Neural cell (in vitro differentiated cells): Measurements from ENCODE around the gene RAB17. TPM values are rescaled to one million over a fixed set of nuclear protein-coding genes. Genes with fewer than 3 reads are reported as not detected.

Source experiments
- H2AFZ ChIP-seq: fragments of 200-600, 300-800 bp; sonication (generic), shearing (Covaris generic); 2 replicates; pipeline ENCODE4 v1.6.0; 2014; ENCODE audit warnings: low read depth, mild to moderate bottlenecking, antibody characterized with exemption, low read length, moderate library complexity
- H3F3A ChIP-seq: fragments of 200-600 bp; shearing (Covaris generic); 2 replicates; pipeline ENCODE4 v1.6.1; 2016; ENCODE audit warnings: mild to moderate bottlenecking, moderate library complexity, mixed read lengths, antibody characterized with exemption, low read length; ENCODE audit not compliant: insufficient read depth, poor library complexity, severe bottlenecking
- H3K27ac ChIP-seq: fragments of 200-600, 300-800 bp; sonication (generic), shearing (Covaris generic); 2 replicates; pipeline ENCODE4 v1.5.1; 2014; ENCODE audit warnings: mild to moderate bottlenecking, low read length, moderate library complexity
- H3K27me3 ChIP-seq: fragments of 300-800, 200-600 bp; sonication (generic), shearing (Covaris generic); 2 replicates; pipeline ENCODE4 v1.6.0; 2014; ENCODE audit warnings: mild to moderate bottlenecking, low read depth, low read length, moderate library complexity; ENCODE audit not compliant: insufficient read depth
- H3K36me3 ChIP-seq: fragments of 300-800, 200-600 bp; sonication (generic), shearing (Covaris generic); 2 replicates; pipeline ENCODE4 v1.5.1; 2014; ENCODE audit warnings: mild to moderate bottlenecking, antibody characterized with exemption, low read length, moderate library complexity; ENCODE audit not compliant: insufficient read depth
- H3K4me2 ChIP-seq: fragments of 300-800, 200-600 bp; sonication (generic), shearing (Covaris generic); 2 replicates; pipeline ENCODE4 v1.6.0; 2014; ENCODE audit warnings: mild to moderate bottlenecking, low read length
- H3K4me3 ChIP-seq: fragments of 300-800, 200-600 bp; sonication (generic), shearing (Covaris generic); 2 replicates; pipeline ENCODE4 v1.5.1; 2014; ENCODE audit warnings: mild to moderate bottlenecking, low read length, moderate library complexity
- H3K79me2 ChIP-seq: fragments of 200-600 bp; shearing (Covaris generic); replicated peaks from 2 replicates; pipeline ENCODE4 v1.6.0; 2014; ENCODE audit warnings: mild to moderate bottlenecking, low read length, moderate library complexity; ENCODE audit not compliant: insufficient read depth
- H3K9ac ChIP-seq: fragments of 300-800, 200-600 bp; sonication (generic), shearing (Covaris generic); 2 replicates; pipeline ENCODE4 v1.6.1; 2016; ENCODE audit warnings: mild to moderate bottlenecking, low read length, mixed read lengths
- H3K9me2 ChIP-seq: fragments of 200-600 bp; shearing (Covaris generic); 2 replicates; pipeline ENCODE4 v1.6.1; 2016; ENCODE audit warnings: mild to moderate bottlenecking, low read length, mixed read lengths; ENCODE audit not compliant: insufficient read depth
- H3K9me3 ChIP-seq: fragments of 200-600, 300-800 bp; sonication (generic), shearing (Covaris generic); 2 replicates; pipeline ENCODE4 v1.6.1; 2016; ENCODE audit warnings: mild to moderate bottlenecking, mixed run types, low read length, moderate library complexity, mixed read lengths
- H4K20me1 ChIP-seq: fragments of 200-600 bp; shearing (Covaris generic); 2 replicates; pipeline ENCODE4 v1.6.1; 2016; ENCODE audit warnings: mild to moderate bottlenecking, mixed run types; ENCODE audit not compliant: insufficient read depth
- EP300 ChIP-seq: fragments of 450-650 bp; conservative IDR thresholded peaks from 2 replicates; pipeline ENCODE4 v1.6.1; 2014; ENCODE audit warnings: antibody characterized with exemption, mild to moderate bottlenecking, moderate library complexity; ENCODE audit not compliant: poor library complexity, severe bottlenecking
- EZH2 ChIP-seq: fragments of 200-600, 300-800 bp; shearing (Covaris generic), sonication (generic); IDR thresholded peaks from 2 replicates; pipeline ENCODE4 v1.6.1; 2014; ENCODE audit warnings: antibody characterized with exemption, low read length, borderline replicate concordance, mild to moderate bottlenecking; ENCODE audit not compliant: insufficient read depth, poor library complexity, severe bottlenecking
- MXI1 ChIP-seq: fragments of 450-650 bp; conservative IDR thresholded peaks from 2 replicates; pipeline ENCODE4 v1.6.1; 2014; ENCODE audit warnings: antibody characterized with exemption, mild to moderate bottlenecking; ENCODE audit not compliant: poor library complexity, severe bottlenecking
- POLR2AphosphoS5 ChIP-seq: IDR thresholded peaks from 2 replicates; pipeline ENCODE4 v1.6.1; 2012
- RAD21 ChIP-seq: fragments of 450-650 bp; conservative IDR thresholded peaks from 2 replicates; pipeline ENCODE4 v1.6.1; 2014; ENCODE audit warnings: antibody characterized with exemption, mild to moderate bottlenecking, moderate library complexity
- REST ChIP-seq: IDR thresholded peaks from 2 replicates; pipeline ENCODE4 v1.6.1; 2012; ENCODE audit warnings: borderline replicate concordance
- SMC3 ChIP-seq: fragments of 450-650 bp; conservative IDR thresholded peaks from 2 replicates; pipeline ENCODE4 v1.6.1; 2014; ENCODE audit warnings: antibody characterized with exemption, mild to moderate bottlenecking, moderate library complexity; ENCODE audit not compliant: poor library complexity
- TAF1 ChIP-seq: IDR thresholded peaks from 2 replicates; pipeline ENCODE4 v1.6.1; 2012; ENCODE audit warnings: low read depth
- polyA plus RNA-seq: library from polyadenylated mRNA; depleted of rRNA; stranded (reverse); fragments of >200 nt; gene quantifications from 2 replicates; pipeline ENCODE4 v1.2.3, GENCODE V29; 2014
- TF ChIP-seq, protein P1 (sequence below): fragments of 450-650 bp; IDR thresholded peaks from 2 replicates; pipeline ENCODE4 v1.5.1; 2014; ENCODE audit warnings: antibody characterized with exemption, mild to moderate bottlenecking, moderate library complexity; ENCODE audit not compliant: poor library complexity, severe bottlenecking

The RAB17 gene
- polyA plus RNA-seq, 1 donor from 2014 or later: not detected

DNA sequence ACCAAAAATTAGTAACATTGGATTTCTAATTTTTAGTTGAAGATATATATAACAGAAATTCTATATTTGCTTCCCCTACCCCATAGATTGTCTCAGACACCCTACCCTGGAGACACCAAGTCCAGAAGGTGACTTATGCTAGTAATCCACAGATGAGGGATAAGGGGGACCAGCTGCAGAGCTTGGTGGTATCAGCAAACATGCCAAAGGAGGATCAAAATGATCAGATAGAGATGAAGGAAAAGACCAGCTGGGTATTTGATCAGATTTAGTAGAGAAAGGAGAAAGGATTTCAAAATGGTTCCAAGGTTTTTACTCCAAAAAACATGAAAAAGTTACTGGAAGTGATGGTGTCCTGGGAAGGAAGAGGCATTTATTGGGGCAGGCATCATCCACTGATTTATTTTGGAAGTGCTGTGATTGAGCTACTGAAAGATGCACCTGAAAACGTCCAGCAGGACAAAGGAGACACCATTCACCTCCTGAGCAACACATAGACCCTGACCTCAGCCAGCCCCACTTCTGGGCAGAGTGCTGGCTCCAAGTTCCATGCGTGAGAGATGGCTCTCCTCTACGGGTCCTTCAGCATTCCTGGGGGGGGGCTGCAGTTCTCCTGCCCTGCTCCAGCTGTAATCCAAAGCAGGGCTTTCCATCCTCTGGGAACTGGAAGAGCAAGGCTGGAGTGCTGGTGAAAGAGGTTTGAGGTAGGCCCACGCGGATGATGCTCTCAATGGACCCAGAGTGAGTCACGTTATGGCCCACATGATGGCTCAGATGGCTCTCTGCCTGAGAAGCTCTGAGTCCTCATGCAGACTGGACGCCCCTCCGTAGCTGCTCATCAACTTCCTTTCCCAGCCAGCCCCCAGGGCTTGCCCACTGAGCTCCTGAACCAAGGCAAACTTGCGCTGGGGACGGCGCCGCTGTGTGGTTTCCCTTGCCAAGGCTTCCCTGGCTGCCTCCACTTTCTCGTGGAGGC lies 33.2 kb upstream of the RAB17 start:
- H3K27me3 ChIP-seq: peaks cover 4% of the 10 kb centered on the region
- no peak for TF ChIP-seq POLR2AphosphoS5
- TF ChIP-seq TAF1: no peak
- TF ChIP-seq EZH2: no peak
- no peak for TF ChIP-seq EP300
- no peaks in the 10 kb centered on the region for H3K9me2 ChIP-seq

GRCh38 chr2:237618449-237618848 lies 27.9 kb upstream of the RAB17 start:
- Histone ChIP-seq H3K27ac (no peak overlapping the region), H3K4me3 (no peak overlapping the region)
- TF ChIP-seq SMC3 (no peak), TAF1 (no peak), MXI1 (no peak), REST (no peak), EZH2 (no peak), RAD21 (no peak), POLR2AphosphoS5 (no peak), EP300 (no peak)
- TF ChIP-seq, protein P1, sequence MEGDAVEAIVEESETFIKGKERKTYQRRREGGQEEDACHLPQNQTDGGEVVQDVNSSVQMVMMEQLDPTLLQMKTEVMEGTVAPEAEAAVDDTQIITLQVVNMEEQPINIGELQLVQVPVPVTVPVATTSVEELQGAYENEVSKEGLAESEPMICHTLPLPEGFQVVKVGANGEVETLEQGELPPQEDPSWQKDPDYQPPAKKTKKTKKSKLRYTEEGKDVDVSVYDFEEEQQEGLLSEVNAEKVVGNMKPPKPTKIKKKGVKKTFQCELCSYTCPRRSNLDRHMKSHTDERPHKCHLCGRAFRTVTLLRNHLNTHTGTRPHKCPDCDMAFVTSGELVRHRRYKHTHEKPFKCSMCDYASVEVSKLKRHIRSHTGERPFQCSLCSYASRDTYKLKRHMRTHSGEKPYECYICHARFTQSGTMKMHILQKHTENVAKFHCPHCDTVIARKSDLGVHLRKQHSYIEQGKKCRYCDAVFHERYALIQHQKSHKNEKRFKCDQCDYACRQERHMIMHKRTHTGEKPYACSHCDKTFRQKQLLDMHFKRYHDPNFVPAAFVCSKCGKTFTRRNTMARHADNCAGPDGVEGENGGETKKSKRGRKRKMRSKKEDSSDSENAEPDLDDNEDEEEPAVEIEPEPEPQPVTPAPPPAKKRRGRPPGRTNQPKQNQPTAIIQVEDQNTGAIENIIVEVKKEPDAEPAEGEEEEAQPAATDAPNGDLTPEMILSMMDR: no peak

More for the DNA sequence above, 33.2 kb upstream of the RAB17 start:
- Histone ChIP-seq H3F3A (no peaks in the 10 kb centered on the region), H3K9ac (no peak overlapping the region), H3K27ac (no peak overlapping the region), H4K20me1 (no peaks in the 10 kb centered on the region), H3K4me2 (no peak overlapping the region), H3K36me3 (no peaks in the 10 kb centered on the region), H3K79me2 (peaks cover 6% of the 10 kb centered on the region), H3K4me3 (no peak overlapping the region), H3K9me3 (no peaks in the 10 kb centered on the region), H2AFZ (no peak overlapping the region)

More at GRCh38 chr2:237618449-237618848, 27.9 kb upstream of the RAB17 start:
- no peaks in the 10 kb centered on the region for H3K79me2 ChIP-seq
- H3K9me2 ChIP-seq: no peaks in the 10 kb centered on the region
- no peaks in the 10 kb centered on the region for H4K20me1 ChIP-seq
- H3F3A ChIP-seq: no peaks in the 10 kb centered on the region
- no peaks in the 10 kb centered on the region for H3K9me3 ChIP-seq
- H3K27me3 ChIP-seq: no peaks in the 10 kb centered on the region
- no peak overlapping the region for H3K9ac ChIP-seq
- no peak overlapping the region for H3K4me2 ChIP-seq
- no peaks in the 10 kb centered on the region for H3K36me3 ChIP-seq
- no peak overlapping the region for H2AFZ ChIP-seq
